ENCODE results near the gene MVB12A.

GRCh38 chr19:17468302-17469091 is 48.6 kb downstream of the MVB12A start:
- TF ChIP-seq SUZ12 (IDR thresholded peaks at IDR 0.05; ENCODE audit: extremely low read depth, insufficient read depth, insufficient read length) (no peak), YY1 (IDR thresholded peaks at IDR 0.05; ENCODE audit: insufficient read depth, insufficient read length) (no peak), ZNF274 (IDR thresholded peaks at IDR 0.05; ENCODE audit: low read depth, low read length) (no peak)

Data from NT2/D1 (cell line).